Activated CD8-positive, alpha-beta memory T cell treated with anti-CD3 and anti-CD28 coated beads, Interleukin-2, amount 50 U/mL, for 1 hour (primary cell): Measurements from ENCODE around the gene COX5A.

Experiments
- DNase-seq: peaks from one replicate; pipeline ENCODE4 v3.0.0-alpha.2; 2020; ENCODE audit errors: extremely low read depth

COX5A gene

DNA sequence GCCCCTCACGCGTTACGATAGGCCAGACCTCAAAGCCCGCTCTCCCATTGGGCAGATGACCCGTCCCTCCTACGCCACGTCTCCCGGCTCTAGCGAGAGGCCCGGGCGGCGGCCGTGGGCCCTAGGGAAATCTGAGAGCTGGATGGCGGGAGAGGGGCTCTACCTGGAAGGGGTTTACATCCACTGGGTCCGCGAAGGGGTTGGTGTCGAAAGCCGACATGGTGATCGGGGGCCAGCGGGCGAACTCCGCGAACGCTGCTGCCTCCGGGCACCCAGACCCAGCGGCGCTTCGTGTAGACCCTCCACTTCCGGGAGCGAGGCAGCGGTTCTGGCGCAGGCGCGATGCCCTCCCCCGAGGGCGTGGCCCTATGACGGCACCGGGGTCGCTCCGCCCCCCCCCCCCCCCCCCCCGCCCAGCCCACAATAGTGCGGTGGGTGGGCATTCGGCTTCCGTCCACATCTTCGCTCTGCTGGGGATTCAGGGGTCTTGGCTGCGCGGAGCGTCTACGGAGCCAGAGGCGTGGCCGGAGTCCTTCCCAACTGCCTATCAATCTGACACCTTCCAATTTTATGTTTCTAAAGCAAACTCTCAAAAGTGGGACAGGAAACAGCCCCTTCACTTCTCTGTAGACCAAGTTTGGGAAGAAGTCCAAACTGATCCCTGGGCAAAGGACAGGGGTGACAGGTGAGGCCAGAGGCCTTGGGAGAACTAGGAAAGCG is 64.7 kb downstream of the COX5A start, which contains the start of gene SCAMP2:
Gene SCAMP2, minus strand, starts transcription at position 330 of the 720 bp plus-strand sequence. Its CDS starts 110 bp downstream, at position 220.
- DNase-seq: peak; percentile 80

DNA sequence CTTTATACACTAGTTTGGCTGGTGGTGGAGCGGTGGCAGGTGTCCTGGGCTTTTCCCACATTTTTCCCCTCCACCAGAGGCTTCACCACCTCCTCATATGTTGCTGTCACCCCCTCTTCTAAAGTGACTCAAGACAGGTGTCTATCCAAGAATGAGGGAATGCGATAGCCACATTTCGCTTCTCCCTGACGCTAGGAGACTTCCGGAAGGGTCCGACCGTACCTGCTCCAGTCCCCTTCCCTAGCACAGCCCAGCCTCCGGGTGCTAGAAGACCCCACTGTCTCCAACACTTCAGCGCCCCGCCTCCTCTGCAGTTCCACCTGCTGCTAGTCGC is 65.2 kb downstream of the COX5A start:
- DNase-seq: no peak

DNA sequence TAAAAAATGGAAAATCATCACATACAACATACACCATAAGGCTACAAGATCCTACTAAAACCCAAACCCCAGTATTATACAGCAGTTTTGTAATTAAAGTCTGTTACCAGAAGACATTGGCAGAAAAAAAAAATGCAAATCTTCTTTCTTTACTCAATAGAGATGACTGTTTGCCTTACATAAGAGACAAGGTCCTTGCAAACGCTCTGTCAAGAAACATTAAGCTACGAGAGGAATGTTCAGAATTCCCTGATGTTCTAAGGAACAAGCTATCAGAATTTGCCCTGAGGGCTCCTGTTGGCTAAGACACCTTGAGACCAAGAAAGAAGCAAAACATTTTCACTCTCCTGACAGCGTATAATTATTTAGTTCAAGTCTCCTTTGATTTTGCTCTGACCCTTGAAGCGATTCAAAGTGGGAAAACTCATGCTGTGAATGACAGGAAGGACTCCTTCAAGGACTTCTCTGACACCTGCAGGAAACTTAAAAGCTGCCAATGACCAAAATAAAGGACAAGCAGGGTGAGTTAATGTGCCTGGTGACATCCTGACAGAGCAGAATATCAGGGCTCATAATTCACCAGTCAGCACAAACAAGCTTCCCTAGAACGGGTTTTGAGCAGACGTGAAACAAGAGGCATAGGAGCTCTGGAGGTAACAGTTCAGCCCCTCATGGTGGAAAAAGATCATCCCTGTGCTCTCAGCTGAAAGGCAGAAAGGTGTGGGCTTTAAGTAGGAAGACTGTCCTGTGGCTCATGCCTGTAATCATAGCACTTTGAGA is 67.2 kb downstream of the COX5A start:
- DNase-seq: no peak
